Colonic mucosa (tissue), 4 donors: Measurements from ENCODE around the gene INPP4A. TPM values are rescaled to one million over a fixed set of nuclear protein-coding genes. Genes with fewer than 3 reads are reported as not detected.
A peak's percentile ranks its signal among the peaks of the same experiment; 100 is the strongest.
"Not testable (repeated sequence)": the region's sequence is repeated elsewhere in the genome, so short reads cannot be mapped to it uniquely, and the experiment has no call there.

Experiments used
- DNase-seq: peaks from one replicate; pipeline ENCODE4 v3.0.0-alpha.2; 2020
- H3K27ac ChIP-seq: fragments of 200-600 bp; one replicate; pipeline ENCODE4 v1.8.0; 2021
- H3K27me3 ChIP-seq: fragments of 200-600 bp; one replicate; pipeline ENCODE4 v1.8.0; 2021
- H3K36me3 ChIP-seq: fragments of 200-600 bp; one replicate; pipeline ENCODE4 v1.8.0; 2021
- H3K4me1 ChIP-seq: fragments of 200-600 bp; one replicate; pipeline ENCODE4 v1.8.0; 2021; ENCODE audit warnings: mild to moderate bottlenecking
- H3K4me3 ChIP-seq: fragments of 200-600 bp; one replicate; pipeline ENCODE4 v1.8.0; 2021
- H3K9ac ChIP-seq, 2 donors: one replicate each; pipeline ENCODE4 v1.7.0; 2013; ENCODE audit warnings: control low read depth in 2 of 2, low read depth in 2 of 2, low read length in 2 of 2
- H3K9me3 ChIP-seq: fragments of 200-600 bp; one replicate; pipeline ENCODE4 v1.8.0; 2021
- intact Hi-C: fragments of 100-400 bp; cut with DNase I; formaldehyde crosslinking; loops from one replicate; pipeline ENCODE4 v1.14.1; 2022
- total RNA-seq, 2 donors: library from RNA; stranded (reverse); fragmentation: NEBNext Ultra II Directional in 1 of 2; extraction: Animal tissue kit (Norgen Biotek cat#: 25700) in 1 of 2; gene quantifications; one replicate each; pipeline ENCODE4 v1.2.1, GENCODE V29; 2021
- TF ChIP-seq, protein P1 (sequence below): fragments of 200-600 bp; IDR thresholded peaks from one replicate; pipeline ENCODE4 v1.8.0; 2022; ENCODE audit warnings: antibody characterized with exemption, mild to moderate bottlenecking
- donor health status: healthy.
- donor health status: DM: no; HTN: no; CAD: no.
- donor health status: DM: no; HTN: no; CAD: no.

INPP4A gene
- total RNA-seq, 2 donors from 2014 or later = 11.5 to 17.9 TPM

DNA sequence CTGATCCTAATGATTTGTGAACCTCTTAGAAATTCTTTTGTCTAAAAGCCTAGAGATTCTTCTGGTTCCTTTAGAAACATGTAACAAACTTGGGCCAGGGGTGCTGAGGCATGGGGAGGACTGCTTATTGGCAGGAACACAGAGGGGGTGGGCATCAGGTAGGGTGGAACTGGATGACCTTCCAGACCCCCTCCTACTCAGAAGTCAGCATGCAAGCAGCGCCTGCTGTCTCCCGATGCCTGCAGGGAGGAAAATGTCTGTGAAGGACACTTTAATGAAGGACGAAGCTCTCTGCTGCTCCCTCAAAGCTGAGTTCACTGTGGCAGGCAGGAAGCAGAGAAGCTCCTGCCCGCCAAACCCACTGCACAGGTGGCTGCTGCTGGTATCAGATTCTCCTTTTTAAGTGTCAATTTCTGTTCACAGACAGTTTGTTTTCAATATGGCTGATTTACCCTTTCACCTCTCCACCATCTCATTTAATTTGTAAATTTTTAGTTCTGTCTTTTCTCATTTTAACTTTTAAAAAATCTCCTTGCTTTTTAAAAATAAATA is 144.3 kb downstream of the INPP4A start:
- Histone ChIP-seq H3K9ac (no peak overlapping the region), H3K4me1 (no peaks in the 10 kb centered on the region), H3K27me3 (no peaks in the 10 kb centered on the region), H3K27ac (no peak overlapping the region), H3K4me3 (no peak overlapping the region), H3K9me3 (no peaks in the 10 kb centered on the region), H3K36me3 (no peaks in the 10 kb centered on the region)
- DNase-seq = no peak
- intact Hi-C loops = no loop called here
- TF ChIP-seq, protein P1, sequence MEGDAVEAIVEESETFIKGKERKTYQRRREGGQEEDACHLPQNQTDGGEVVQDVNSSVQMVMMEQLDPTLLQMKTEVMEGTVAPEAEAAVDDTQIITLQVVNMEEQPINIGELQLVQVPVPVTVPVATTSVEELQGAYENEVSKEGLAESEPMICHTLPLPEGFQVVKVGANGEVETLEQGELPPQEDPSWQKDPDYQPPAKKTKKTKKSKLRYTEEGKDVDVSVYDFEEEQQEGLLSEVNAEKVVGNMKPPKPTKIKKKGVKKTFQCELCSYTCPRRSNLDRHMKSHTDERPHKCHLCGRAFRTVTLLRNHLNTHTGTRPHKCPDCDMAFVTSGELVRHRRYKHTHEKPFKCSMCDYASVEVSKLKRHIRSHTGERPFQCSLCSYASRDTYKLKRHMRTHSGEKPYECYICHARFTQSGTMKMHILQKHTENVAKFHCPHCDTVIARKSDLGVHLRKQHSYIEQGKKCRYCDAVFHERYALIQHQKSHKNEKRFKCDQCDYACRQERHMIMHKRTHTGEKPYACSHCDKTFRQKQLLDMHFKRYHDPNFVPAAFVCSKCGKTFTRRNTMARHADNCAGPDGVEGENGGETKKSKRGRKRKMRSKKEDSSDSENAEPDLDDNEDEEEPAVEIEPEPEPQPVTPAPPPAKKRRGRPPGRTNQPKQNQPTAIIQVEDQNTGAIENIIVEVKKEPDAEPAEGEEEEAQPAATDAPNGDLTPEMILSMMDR = no peak

DNA sequence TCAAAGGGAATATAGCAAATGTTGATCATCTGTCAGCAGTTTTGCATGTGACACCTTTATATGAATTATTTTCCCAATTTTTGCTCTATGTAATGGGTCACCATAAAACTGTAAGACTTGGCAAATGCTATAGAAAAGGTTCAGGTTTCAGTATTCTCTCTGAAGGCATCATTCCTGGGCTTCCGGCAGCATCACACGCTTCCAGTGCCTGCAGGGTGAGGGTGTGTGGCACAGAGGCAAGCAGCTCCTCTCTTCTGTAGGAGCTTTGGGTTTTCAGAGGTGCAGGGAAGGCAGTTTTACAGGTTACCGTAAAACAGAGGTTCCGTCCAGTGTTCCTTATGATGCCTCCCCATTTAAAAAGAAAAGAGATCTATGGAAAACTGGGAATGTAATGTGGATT is 144.8 kb downstream of the INPP4A start:
- Histone ChIP-seq H3K27ac (no peak overlapping the region), H3K27me3 (no peaks in the 10 kb centered on the region), H3K36me3 (no peaks in the 10 kb centered on the region), H3K4me3 (no peak overlapping the region), H3K9ac (no peak overlapping the region), H3K4me1 (no peaks in the 10 kb centered on the region), H3K9me3 (no peaks in the 10 kb centered on the region)
- TF ChIP-seq, protein P1 = no peak
- intact Hi-C loops = no loop called here
- DNase-seq = no peak

DNA sequence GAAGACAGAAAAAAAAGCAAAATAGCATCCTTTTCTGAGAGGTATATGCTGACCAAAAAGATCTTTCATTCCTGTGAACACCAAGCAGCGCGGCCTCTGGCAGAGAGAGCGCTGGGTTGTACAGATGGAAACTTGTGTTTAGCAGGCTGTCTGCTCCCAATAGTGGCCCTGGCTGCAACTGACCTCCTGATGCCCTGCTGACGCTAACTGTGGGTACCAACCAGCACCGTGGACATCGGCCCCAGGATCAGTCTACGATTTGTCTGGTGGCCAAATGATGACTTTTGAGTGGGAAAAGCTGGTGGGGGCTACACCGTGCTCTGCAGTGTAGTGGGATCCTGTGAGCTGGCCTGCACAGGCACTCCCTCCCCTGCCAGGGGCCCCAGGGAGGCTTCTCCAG is 147.9 kb downstream of the INPP4A start:
- no peak overlapping the region for H3K9ac ChIP-seq
- H3K27ac ChIP-seq = no peak overlapping the region
- no peaks in the 10 kb centered on the region for H3K36me3 ChIP-seq
- no peaks in the 10 kb centered on the region for H3K4me1 ChIP-seq
- H3K4me3 ChIP-seq = no peak overlapping the region
- no peaks in the 10 kb centered on the region for H3K9me3 ChIP-seq
- TF ChIP-seq, protein P1 = no peak
- no peaks in the 10 kb centered on the region for H3K27me3 ChIP-seq
- no peak for DNase-seq
- intact Hi-C loops = no loop called here

DNA sequence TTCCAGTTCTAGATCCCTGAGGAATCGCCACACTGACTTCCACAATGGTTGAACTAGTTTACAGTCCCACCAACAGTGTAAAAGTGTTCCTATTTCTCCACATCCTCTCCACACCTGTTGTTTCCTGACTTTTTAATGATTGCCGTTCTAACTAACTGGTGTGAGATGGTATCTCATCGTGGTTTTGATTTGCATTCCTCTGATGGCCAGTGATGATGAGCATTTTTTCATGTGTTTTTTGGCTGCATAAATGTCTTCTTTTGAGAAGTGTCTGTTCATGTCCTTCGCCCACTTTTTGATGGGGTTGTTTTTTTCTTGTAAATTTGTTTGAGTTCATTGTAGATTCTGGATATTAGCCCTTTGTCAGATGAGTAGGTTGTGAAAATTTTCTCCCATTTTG is 150.0 kb downstream of the INPP4A start:
- intact Hi-C loops, H3K9me3 ChIP-seq, H3K27me3 ChIP-seq, H3K4me3 ChIP-seq, H3K4me1 ChIP-seq, H3K9ac ChIP-seq, H3K27ac ChIP-seq, DNase-seq, H3K36me3 ChIP-seq: not testable (repeated sequence)

DNA sequence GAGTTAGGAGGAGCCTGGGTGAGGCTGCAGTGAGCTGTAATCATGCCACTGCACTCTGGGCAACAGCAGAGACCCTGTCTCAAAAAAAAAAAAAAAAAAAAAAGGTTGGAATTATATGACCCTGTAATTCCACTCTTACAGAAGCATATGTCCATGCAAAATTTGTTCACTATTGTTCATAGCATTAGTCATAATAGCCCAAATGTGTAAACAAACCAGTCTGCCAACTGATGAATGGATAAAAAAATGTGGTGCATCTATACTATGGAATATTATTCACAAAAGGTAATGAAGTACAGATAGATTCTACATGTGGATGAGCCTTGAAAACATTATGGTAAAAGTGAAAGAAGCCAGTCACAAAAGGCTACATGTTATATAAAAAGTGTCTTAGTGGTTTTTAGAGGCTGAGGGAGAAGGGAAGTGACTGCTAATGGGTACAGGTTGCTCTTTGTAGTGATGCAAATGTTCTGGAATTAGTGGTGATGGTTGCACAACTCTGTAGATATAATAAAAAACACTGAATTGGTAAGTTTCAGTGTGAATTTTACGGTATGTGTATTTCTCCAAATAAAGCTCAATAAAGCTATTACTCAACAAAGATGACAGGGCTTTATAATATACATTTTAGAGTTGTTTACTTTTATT is 154.2 kb downstream of the INPP4A start:
- Histone ChIP-seq H3K27ac (no peak overlapping the region), H3K36me3 (peaks cover 7% of the 10 kb centered on the region), H3K4me3 (no peak overlapping the region), H3K9ac (no peak overlapping the region), H3K9me3 (no peaks in the 10 kb centered on the region), H3K27me3 (no peaks in the 10 kb centered on the region), H3K4me1 (no peaks in the 10 kb centered on the region)
- no peak for DNase-seq
- intact Hi-C loops = no loop called here
- TF ChIP-seq, protein P1 = no peak

DNA sequence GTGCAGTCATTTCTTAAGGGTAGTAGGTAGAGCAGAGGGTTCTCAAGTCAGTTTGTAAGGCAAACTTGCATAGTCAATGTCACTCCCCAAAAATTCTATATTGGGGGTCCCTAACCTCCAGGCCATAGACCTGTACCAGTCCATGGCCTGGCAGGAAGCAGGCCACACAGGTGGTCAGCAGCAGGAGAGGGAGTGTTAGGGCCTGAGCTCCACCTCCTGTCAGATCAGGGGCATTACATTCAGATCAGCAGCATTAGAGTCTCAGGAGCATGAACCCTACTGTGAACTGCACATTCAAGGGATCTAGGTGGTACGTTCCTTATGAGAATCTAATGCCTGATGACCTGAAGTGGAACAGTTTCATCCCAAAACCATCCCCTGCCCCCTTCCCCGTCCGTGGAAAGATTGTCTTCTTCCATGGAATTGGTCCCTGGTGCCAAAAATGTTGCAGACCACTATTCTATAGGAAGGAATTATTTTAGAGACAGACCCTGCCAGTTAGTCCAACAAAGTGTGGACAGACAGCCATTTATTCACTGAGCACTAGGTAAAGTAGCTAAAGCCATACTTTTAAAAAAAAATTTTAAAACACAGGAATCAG is 157.0 kb downstream of the INPP4A start:
- Histone ChIP-seq H3K4me1 (no peaks in the 10 kb centered on the region), H3K4me3 (no peak overlapping the region), H3K27me3 (no peaks in the 10 kb centered on the region), H3K36me3 (peaks cover 7% of the 10 kb centered on the region), H3K27ac (no peak overlapping the region), H3K9ac (no peak overlapping the region), H3K9me3 (no peaks in the 10 kb centered on the region)
- no peak for DNase-seq
- TF ChIP-seq, protein P1 = peak; percentile 54
- intact Hi-C loops = loop anchor here (5.0 kb wide), 2 partner anchors 34 to 189 kb away; no protein-coding TSS in a partner anchor
